Naive thymus-derived CD4-positive, alpha-beta T cell (primary cell): Measurements from ENCODE around the gene GPATCH2L. TPM values are rescaled to one million over a fixed set of nuclear protein-coding genes. Genes with fewer than 3 reads are reported as not detected.
A peak's percentile ranks its signal among the peaks of the same experiment; 100 is the strongest.

Source experiments
- ATAC-seq: fragments of 150-1000 bp; cut with Tn5 transposase; 2 replicates; pipeline ENCODE4 v1.10.0; 2021; ENCODE audit warnings: mild to moderate bottlenecking, moderate library complexity
- CTCF ChIA-PET: fragments of 350-600 bp; sonication (Branson Sonifier 250); formaldehyde crosslinking; loops from one replicate; lab custom pipeline; 2021; ENCODE audit warnings: antibody characterized with exemption; lab: Charles Lee
- POLR2A ChIA-PET: fragments of 350-600 bp; sonication (Branson Sonifier 250); formaldehyde crosslinking; loops from one replicate; lab custom pipeline; 2021; ENCODE audit warnings: antibody characterized with exemption, inconsistent platforms; lab: Charles Lee
- DNase-seq, 9 donors: peaks; one replicate each; pipeline versions ENCODE4 v3.0.0 to v3.0.0-alpha.2; 2020 to 2022; ENCODE audit warnings: mixed read lengths in 1 of 9
- H3K27ac ChIP-seq: one replicate; pipeline ENCODE4 v1.7.0; 2013; ENCODE audit warnings: mild to moderate bottlenecking, low read depth, low read length, moderate library complexity
- H3K27me3 ChIP-seq, 2 donors: one replicate each; pipeline ENCODE4 v1.7.0; 2013; ENCODE audit warnings: low read length in 2 of 2, mild to moderate bottlenecking in 2 of 2, moderate library complexity in 2 of 2; ENCODE audit not compliant: control insufficient read depth in 2 of 2, insufficient read depth in 2 of 2
- H3K36me3 ChIP-seq, 3 experiments: 1 replicate in 2 of 3; 2 replicates in 1 of 3; pipeline ENCODE4 v1.7.0; 2013; ENCODE audit warnings: low read length in 3 of 3, mild to moderate bottlenecking in 3 of 3, moderate library complexity in 1 of 3; ENCODE audit not compliant: insufficient read depth in 3 of 3, control insufficient read depth in 2 of 3
- H3K4me1 ChIP-seq, 2 donors: one replicate each; pipeline ENCODE4 v1.7.0; 2013; ENCODE audit warnings: low read length in 2 of 2, mild to moderate bottlenecking in 2 of 2, moderate library complexity in 1 of 2; ENCODE audit not compliant: control insufficient read depth in 2 of 2, insufficient read depth in 2 of 2
- H3K4me3 ChIP-seq: 2 replicates; pipeline ENCODE4 v1.7.0; 2013; ENCODE audit warnings: mild to moderate bottlenecking, low read length
- H3K9me3 ChIP-seq, 3 experiments: 1 replicate in 2 of 3; 2 replicates in 1 of 3; pipeline ENCODE4 v1.7.0; 2013; ENCODE audit warnings: low read length in 3 of 3; ENCODE audit not compliant: control insufficient read depth in 2 of 3
- H3K27ac Mint-ChIP-seq, 9 donors: one replicate each; pipeline ENCODE4 v1.8.0; 2020 to 2022; ENCODE audit warnings: mixed read lengths in 9 of 9, mild to moderate bottlenecking in 8 of 9, moderate library complexity in 5 of 9, inconsistent platforms in 2 of 9
- H3K27me3 Mint-ChIP-seq, 5 donors: one replicate each; pipeline ENCODE4 v1.8.0; 2021 to 2022; ENCODE audit warnings: mixed read lengths in 5 of 5, mild to moderate bottlenecking in 1 of 5
- H3K36me3 Mint-ChIP-seq, 5 donors: one replicate each; pipeline ENCODE4 v1.8.0; 2020 to 2022; ENCODE audit warnings: mixed read lengths in 5 of 5, mild to moderate bottlenecking in 3 of 5, inconsistent platforms in 1 of 5
- H3K4me1 Mint-ChIP-seq, 7 donors: one replicate each; pipeline ENCODE4 v1.8.0; 2020 to 2022; ENCODE audit warnings: mixed read lengths in 7 of 7, mild to moderate bottlenecking in 3 of 7, inconsistent platforms in 1 of 7
- H3K4me3 Mint-ChIP-seq, 10 donors: one replicate each; pipeline ENCODE4 v1.8.0; 2020 to 2022; ENCODE audit warnings: mild to moderate bottlenecking in 10 of 10, mixed read lengths in 10 of 10, moderate library complexity in 6 of 10, inconsistent platforms in 2 of 10
- H3K9me3 Mint-ChIP-seq, 11 donors: one replicate each; pipeline ENCODE4 v1.8.0; 2020 to 2022; ENCODE audit warnings: mixed read lengths in 11 of 11, mild to moderate bottlenecking in 4 of 11, inconsistent platforms in 1 of 11, moderate library complexity in 1 of 11
- intact Hi-C, 2 donors: fragments of 100-400 bp; cut with micrococcal nuclease; formaldehyde crosslinking; loops; one replicate each; pipeline ENCODE4 v1.15.1; 2023
- polyA plus RNA-seq, 2 donors: library from polyadenylated mRNA; unstranded; fragments of 300-500 nt; fragmentation: Illumina TruSeq; gene quantifications; one replicate each; pipeline ENCODE4 v1.2.3, GENCODE V29; 2021
- total RNA-seq, 6 experiments: library from RNA in 5 of 6; stranded (reverse) in 5 of 6; gene quantifications; 1 replicate in 5 of 6; 2 replicates in 1 of 6; pipeline ENCODE4 v1.2.3 and lab custom pipeline; 2021 to 2026

GPATCH2L gene
- total RNA-seq = 10 to 100 TPM; 60.4 to 83.1 (median 66.6) TPM
- polyA plus RNA-seq = 10 to 100 TPM in 1 of 2 donors, 1 to 10 TPM in 1; 8.7 to 16.7 TPM
- 137 reads per million, percentile 89 among the genes with 10 or more reads in this experiment for total RNA-seq (lab: John Stamatoyannopoulos, UW)

- H3K9me3 Mint-ChIP-seq = peaks cover 0 to 6% (median 0%) of the 10 kb centered on the region in 11 donors
- DNase-seq = peak; percentile 90 to 98 (median 95)
- H3K4me3 Mint-ChIP-seq = peak within 1 kb of the TSS; percentile 89 to 98 (median 95)
- peak; percentile 96 for ATAC-seq
- H3K36me3 Mint-ChIP-seq = peaks cover 7 to 24% (median 14%) of the 10 kb centered on the region in 5 donors
- intact Hi-C loops = loop anchor here (1.0 to 10.0 kb wide), 17 partner anchors 41 to 1657 kb away; partner anchors contain the start of genes ERG28 (in 2 of the 2), GSTZ1 (in 2 of the 2), IFT43 (in 2 of the 2) and POMT2 (in 2 of the 2)
- H3K4me1 Mint-ChIP-seq = peaks cover 40 to 56% (median 53%) of the 10 kb centered on the region in 7 donors
- peak within 1 kb of the TSS; percentile 86 to 98 (median 96) for H3K27ac Mint-ChIP-seq
- no peaks in the 10 kb centered on the region for H3K9me3 ChIP-seq
- peak within 1 kb of the TSS; percentile 91 for H3K4me3 ChIP-seq
- peaks cover 0 to 11% (median 6%) of the 10 kb centered on the region in 3 experiments for H3K36me3 ChIP-seq
- peak within 1 kb of the TSS; percentile 95 for H3K27ac ChIP-seq
- peaks cover 40 to 44% of the 10 kb centered on the region in 2 donors for H3K4me1 ChIP-seq
- ChIA-PET CTCF (interaction anchor here (0.6 kb wide), 1 partner anchor 171 kb away, joined by 3 read pairs; no protein-coding TSS in a partner anchor), POLR2A (interaction anchor here (0.9 kb wide), 1 partner anchor 1610 kb away, joined by 3 read pairs; no protein-coding TSS in a partner anchor)
- H3K27me3 Mint-ChIP-seq = peaks cover 0 to 18% (median 0%) of the 10 kb centered on the region in 5 donors
- no peaks in the 10 kb centered on the region for H3K27me3 ChIP-seq
Observed at GRCh38 chr14:76151398-76152332, at the start of gene GPATCH2L. GPATCH2L (plus strand) TSS chr14:76151922; CDS start chr14:76154364, 2,442 bp downstream.

DNA sequence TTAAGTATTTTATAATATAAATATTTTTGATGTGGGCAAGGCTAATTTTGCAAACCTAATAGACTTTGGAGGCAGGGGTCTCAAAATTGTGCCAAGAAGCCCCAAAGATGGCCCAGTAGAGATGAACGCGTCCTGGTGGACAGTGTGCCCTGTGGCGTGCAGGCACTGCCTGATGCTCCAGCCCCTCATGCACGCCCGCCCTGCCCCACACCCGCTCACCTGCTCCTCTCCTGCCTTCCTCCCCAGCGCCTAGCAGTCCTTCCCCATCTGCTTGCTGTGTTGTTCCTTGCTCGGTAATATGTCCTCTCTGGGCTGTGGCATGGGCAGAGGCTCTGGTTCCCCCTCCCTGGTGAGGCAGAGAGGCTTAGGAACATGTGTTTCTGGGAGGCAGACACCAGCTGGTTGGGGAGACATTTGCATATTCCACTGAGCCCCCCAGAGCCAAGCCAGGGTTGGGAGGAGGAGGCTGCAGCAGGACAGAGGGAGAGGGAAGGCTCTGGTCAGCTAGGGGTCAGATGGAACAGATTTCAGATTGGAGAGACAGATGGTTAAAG is 46.8 kb upstream of the GPATCH2L start:
- peaks cover 5 to 26% (median 19%) of the 10 kb centered on the region in 5 donors for H3K27me3 Mint-ChIP-seq

GRCh38 chr14:76106188-76106587 is 45.5 kb upstream of the GPATCH2L start:
- ChIA-PET CTCF (no interaction called here), POLR2A (interaction anchor here (0.5 kb wide), 1 partner anchor 803 kb away, joined by 3 read pairs; no protein-coding TSS in a partner anchor)
- Histone ChIP-seq H3K4me1 (no peaks in the 10 kb centered on the region), H3K36me3 (no peaks in the 10 kb centered on the region), H3K27me3 (no peaks in the 10 kb centered on the region), H3K27ac (no peak overlapping the region), H3K9me3 (no peaks in the 10 kb centered on the region), H3K4me3 (no peak overlapping the region)
- no peaks in the 10 kb centered on the region for H3K4me1 Mint-ChIP-seq
- H3K36me3 Mint-ChIP-seq = peaks cover 0 to 7% (median 0%) of the 10 kb centered on the region in 5 donors
- intact Hi-C loops = no loop called here
- H3K4me3 Mint-ChIP-seq = no peak overlapping the region
- H3K9me3 Mint-ChIP-seq = peaks cover 0 to 17% (median 6%) of the 10 kb centered on the region in 11 donors
- ATAC-seq (no peak), DNase-seq (no peak)
- H3K27me3 Mint-ChIP-seq = peaks cover 5 to 24% (median 19%) of the 10 kb centered on the region in 5 donors
- H3K27ac Mint-ChIP-seq = no peak overlapping the region

More for the DNA sequence above, 46.8 kb upstream of the GPATCH2L start:
- Histone ChIP-seq H3K4me1 (no peaks in the 10 kb centered on the region), H3K36me3 (no peaks in the 10 kb centered on the region), H3K9me3 (no peaks in the 10 kb centered on the region), H3K4me3 (no peak overlapping the region), H3K27ac (no peak overlapping the region), H3K27me3 (no peaks in the 10 kb centered on the region)
- ChIA-PET POLR2A (no interaction called here), CTCF (no interaction called here)
- H3K9me3 Mint-ChIP-seq = peaks cover 0 to 16% (median 6%) of the 10 kb centered on the region in 11 donors
- no peak for DNase-seq
- no peak overlapping the region for H3K27ac Mint-ChIP-seq
- no peak for ATAC-seq
- no peaks in the 10 kb centered on the region for H3K4me1 Mint-ChIP-seq
- H3K4me3 Mint-ChIP-seq = no peak overlapping the region
- intact Hi-C loops = no loop called here
- peaks cover 0 to 7% (median 0%) of the 10 kb centered on the region in 5 donors for H3K36me3 Mint-ChIP-seq

GRCh38 chr14:76109087-76109880 is 42.4 kb upstream of the GPATCH2L start:
- no peaks in the 10 kb centered on the region for H3K9me3 ChIP-seq
- no peak overlapping the region for H3K4me3 Mint-ChIP-seq
- H3K36me3 Mint-ChIP-seq = peaks cover 0 to 7% (median 0%) of the 10 kb centered on the region in 5 donors
- no peak for ATAC-seq
- H3K4me3 ChIP-seq = no peak overlapping the region
- no peak overlapping the region for H3K27ac Mint-ChIP-seq
- H3K27me3 Mint-ChIP-seq = peaks cover 9 to 33% (median 18%) of the 10 kb centered on the region in 5 donors
- DNase-seq = no peak
- peaks cover 0 to 17% (median 6%) of the 10 kb centered on the region in 11 donors for H3K9me3 Mint-ChIP-seq
- no peaks in the 10 kb centered on the region for H3K27me3 ChIP-seq
- H3K4me1 ChIP-seq = no peaks in the 10 kb centered on the region
- H3K36me3 ChIP-seq = no peaks in the 10 kb centered on the region
- no peaks in the 10 kb centered on the region for H3K4me1 Mint-ChIP-seq
- ChIA-PET CTCF (no interaction called here), POLR2A (no interaction called here)
- intact Hi-C loops = no loop called here
- no peak overlapping the region for H3K27ac ChIP-seq

GRCh38 chr14:76112889-76113624 is 38.7 kb upstream of the GPATCH2L start:
- ChIA-PET CTCF (no interaction called here), POLR2A (no interaction called here)
- Histone ChIP-seq H3K36me3 (no peaks in the 10 kb centered on the region), H3K4me3 (no peak overlapping the region), H3K27me3 (no peaks in the 10 kb centered on the region), H3K4me1 (no peaks in the 10 kb centered on the region), H3K27ac (no peak overlapping the region), H3K9me3 (no peaks in the 10 kb centered on the region)
- Mint-ChIP-seq H3K27me3 (peaks cover 6 to 31% (median 12%) of the 10 kb centered on the region in 5 donors), H3K4me3 (no peak overlapping the region), H3K4me1 (no peaks in the 10 kb centered on the region), H3K36me3 (peaks cover 0 to 7% (median 0%) of the 10 kb centered on the region in 5 donors), H3K27ac (no peak overlapping the region), H3K9me3 (peaks cover 0 to 16% (median 6%) of the 10 kb centered on the region in 11 donors)
- no peak for DNase-seq
- intact Hi-C loops = no loop called here
- no peak for ATAC-seq
